Measurements from ENCODE around the gene FN1. TPM values are rescaled to one million over a fixed set of nuclear protein-coding genes. Genes with fewer than 3 reads are reported as not detected.

Gene FN1
- total RNA-seq, 1 donor from 2014 or later, result not detected

GRCh38 chr2:215479121-215479520, 43.3 kb upstream of the FN1 start:
- ATAC-seq (ENCODE audit: low read depth), result no peak
- no peak overlapping the region for H3K27ac Mint-ChIP-seq
- no peaks in the 10 kb centered on the region for H3K9me3 Mint-ChIP-seq
- ChIA-PET POLR2A (no interaction called here), CTCF (no interaction called here)
- DNase-seq, result no peak
- no peaks in the 10 kb centered on the region for H3K36me3 Mint-ChIP-seq (ENCODE audit: low read depth)
- H3K4me1 Mint-ChIP-seq, result no peaks in the 10 kb centered on the region
- TF ChIP-seq CTCF (IDR thresholded peaks at IDR 0.05), result no peak
- H3K27me3 Mint-ChIP-seq, result peaks cover 3% of the 10 kb centered on the region
- H3K4me3 Mint-ChIP-seq, result no peak overlapping the region
- intact Hi-C loops (cut with micrococcal nuclease), result no loop called here

GRCh38 chr2:215476424-215476823, 40.6 kb upstream of the FN1 start:
- Mint-ChIP-seq H3K27me3 (peaks cover 11% of the 10 kb centered on the region), H3K4me1 (no peaks in the 10 kb centered on the region), H3K36me3 (ENCODE audit: low read depth) (no peaks in the 10 kb centered on the region), H3K9me3 (no peaks in the 10 kb centered on the region), H3K4me3 (no peak overlapping the region), H3K27ac (no peak overlapping the region)
- no peak for TF ChIP-seq CTCF (IDR thresholded peaks at IDR 0.05)
- no peak for DNase-seq
- POLR2A ChIA-PET, result no interaction called here
- no peak for ATAC-seq (ENCODE audit: low read depth)
- intact Hi-C loops (cut with micrococcal nuclease), result no loop called here
- CTCF ChIA-PET, result no interaction called here

DNA sequence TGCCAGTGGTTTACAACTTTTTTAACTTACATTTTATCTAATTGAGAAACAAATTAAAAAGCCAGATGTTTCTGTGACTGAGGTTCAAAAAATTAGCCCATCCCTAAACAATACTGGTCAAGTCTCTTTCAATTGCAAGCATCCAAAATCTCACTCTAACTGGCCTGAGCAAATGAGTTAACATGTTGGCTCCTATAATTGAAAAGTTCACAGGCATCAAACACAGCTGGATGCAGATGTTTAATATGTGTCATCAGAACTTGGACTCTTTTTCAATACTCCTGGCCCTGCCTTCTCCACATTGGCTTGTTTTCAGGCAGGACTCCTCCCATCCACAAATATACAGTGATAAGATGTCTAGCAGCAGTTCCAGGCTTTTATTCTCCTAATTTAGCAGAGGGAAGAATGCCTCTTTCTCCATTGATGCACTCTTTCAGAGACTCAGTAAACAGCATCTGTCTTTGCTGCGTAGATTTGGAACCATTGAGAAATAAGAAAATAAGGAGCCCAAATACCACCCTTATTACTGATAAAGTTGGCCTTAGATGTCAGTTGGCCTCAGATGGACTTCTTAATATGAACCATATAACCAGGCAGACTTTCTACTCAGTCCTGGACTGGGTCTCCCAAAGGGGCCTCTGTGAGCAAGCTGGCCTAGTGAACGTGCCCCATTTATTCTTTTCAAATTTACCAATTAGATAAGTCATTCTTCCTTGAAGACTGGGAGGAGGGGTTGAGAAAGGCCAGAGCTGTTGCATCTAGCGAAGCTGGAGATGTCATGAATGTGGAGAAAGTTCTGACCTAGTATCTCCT, 30.4 kb upstream of the FN1 start:
- POLR2A ChIA-PET, result no interaction called here

DNA sequence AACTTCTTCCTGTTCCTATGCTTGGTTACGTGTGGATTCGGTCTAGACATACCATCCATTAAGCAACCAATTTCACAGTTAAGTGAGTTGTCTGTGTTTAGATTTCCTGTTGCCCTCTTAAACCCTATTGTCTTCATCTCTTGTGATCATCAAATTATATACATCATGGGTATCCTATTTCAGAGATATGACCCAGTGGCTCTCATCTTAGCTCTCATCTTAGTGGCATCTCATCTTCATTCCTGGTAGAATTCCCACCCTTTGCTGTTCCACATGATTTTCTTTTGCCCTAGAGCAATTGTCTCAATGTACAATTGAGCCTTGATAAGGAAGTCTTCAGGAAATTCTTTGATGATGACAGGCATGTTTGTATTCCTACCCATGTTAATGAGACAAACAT, 29.4 kb upstream of the FN1 start:
- no peak overlapping the region for H3K27ac Mint-ChIP-seq
- no peaks in the 10 kb centered on the region for H3K27me3 Mint-ChIP-seq
- H3K4me3 Mint-ChIP-seq, result no peak overlapping the region
- DNase-seq, result no peak
- POLR2A ChIA-PET, result no interaction called here
- intact Hi-C loops (cut with micrococcal nuclease), result no loop called here
- H3K9me3 Mint-ChIP-seq, result no peaks in the 10 kb centered on the region
- H3K36me3 Mint-ChIP-seq (ENCODE audit: low read depth), result no peaks in the 10 kb centered on the region
- no peaks in the 10 kb centered on the region for H3K4me1 Mint-ChIP-seq
- ATAC-seq (ENCODE audit: low read depth), result no peak
- TF ChIP-seq CTCF (IDR thresholded peaks at IDR 0.05), result no peak
- CTCF ChIA-PET, result no interaction called here

More for the DNA sequence above, 30.4 kb upstream of the FN1 start:
- Mint-ChIP-seq H3K27ac (no peak overlapping the region), H3K4me3 (no peak overlapping the region), H3K36me3 (ENCODE audit: low read depth) (no peaks in the 10 kb centered on the region), H3K27me3 (no peaks in the 10 kb centered on the region), H3K9me3 (no peaks in the 10 kb centered on the region), H3K4me1 (no peaks in the 10 kb centered on the region)
- CTCF ChIA-PET, result interaction anchor here (1.2 kb wide), 1 partner anchor 12 kb away, joined by 4 read pairs; no protein-coding TSS in a partner anchor
- intact Hi-C loops (cut with micrococcal nuclease), result no loop called here
- ATAC-seq (ENCODE audit: low read depth), result no peak
- TF ChIP-seq CTCF (IDR thresholded peaks at IDR 0.05), result no peak
- no peak for DNase-seq

GRCh38 chr2:215461836-215462532, 26.1 kb upstream of the FN1 start:
- H3K36me3 Mint-ChIP-seq (ENCODE audit: low read depth), result no peaks in the 10 kb centered on the region
- H3K4me3 Mint-ChIP-seq, result no peak overlapping the region
- TF ChIP-seq CTCF (IDR thresholded peaks at IDR 0.05), result no peak
- DNase-seq (no peak), ATAC-seq (ENCODE audit: low read depth) (no peak)
- H3K4me1 Mint-ChIP-seq, result no peaks in the 10 kb centered on the region
- no peak overlapping the region for H3K27ac Mint-ChIP-seq
- POLR2A ChIA-PET, result no interaction called here
- CTCF ChIA-PET, result no interaction called here
- H3K9me3 Mint-ChIP-seq, result no peaks in the 10 kb centered on the region
- peaks cover 4% of the 10 kb centered on the region for H3K27me3 Mint-ChIP-seq
- intact Hi-C loops (cut with micrococcal nuclease), result no loop called here
